ENCODE measurements around the gene PSMA1.
"Not testable (repeated sequence)": the region's sequence is repeated elsewhere in the genome, so short reads cannot be mapped to it uniquely, and the experiment has no call there.

The PSMA1 gene

DNA sequence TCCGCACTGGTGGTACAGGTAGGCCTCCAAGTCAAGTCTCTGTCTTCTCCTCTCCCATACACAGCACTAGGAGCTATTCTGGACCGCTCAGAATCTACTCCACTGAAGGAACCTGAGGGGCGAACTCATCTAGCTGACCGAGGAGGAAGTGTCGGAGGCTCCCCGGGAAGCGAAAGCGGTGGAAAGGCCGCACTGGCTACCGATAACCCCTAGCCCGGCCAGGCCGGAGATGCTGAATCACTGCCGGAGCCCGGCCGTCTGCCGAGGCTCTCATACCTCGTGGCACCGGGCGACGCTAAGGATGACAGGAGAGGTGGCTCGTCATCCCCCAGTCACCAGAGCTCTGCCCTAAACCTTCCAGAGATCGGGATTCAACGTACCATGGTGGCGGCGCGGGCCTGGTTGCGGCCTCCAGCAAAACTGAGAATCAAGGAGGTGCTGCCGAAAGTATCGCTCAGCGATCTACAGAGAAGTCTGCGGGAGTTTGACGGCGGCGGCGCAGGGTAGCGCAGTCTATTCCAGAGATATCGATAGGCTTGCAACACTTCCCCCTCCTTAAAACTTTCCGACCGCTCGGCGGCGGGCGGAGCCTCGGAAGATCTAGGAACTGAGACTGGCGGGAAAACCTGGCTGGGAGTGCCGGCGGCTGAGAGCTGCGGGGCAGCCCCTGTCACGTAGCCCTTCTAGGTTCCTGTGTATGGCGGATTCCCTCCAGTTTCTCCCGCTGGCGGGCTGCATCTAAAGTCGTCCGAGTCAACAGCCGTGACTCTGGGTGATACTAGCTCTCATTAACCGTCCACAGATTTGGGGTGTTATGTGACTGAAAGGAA, at the start of gene PSMA1:
Gene PSMA1 (minus strand): TSS at position 470 of the 830 bp plus-strand sequence. CDS start 87 bp downstream, at position 383.
- DNase-seq, result peak; percentile 96 to 97 (median 97)

DNA sequence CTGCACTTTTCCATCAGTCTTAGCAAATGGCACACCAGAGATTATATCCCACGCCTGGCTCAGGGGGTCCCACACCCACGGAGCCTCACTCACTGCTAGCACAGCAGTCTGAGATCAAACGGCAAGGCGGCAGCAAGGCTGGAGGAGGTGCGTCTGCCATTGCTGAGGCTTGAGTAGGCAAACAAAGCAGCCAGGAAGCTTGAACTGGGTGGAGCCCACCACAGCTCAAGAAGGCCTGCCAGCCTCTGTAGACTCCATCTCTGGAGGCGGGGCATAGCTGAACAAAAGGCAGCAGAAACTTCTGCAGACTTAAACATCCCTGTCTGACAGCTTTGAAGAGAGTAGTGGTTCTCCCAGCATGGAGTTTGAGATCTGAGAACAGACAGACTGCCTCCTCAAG, 49.3 kb upstream of the PSMA1 start:
- DNase-seq, result not testable (repeated sequence)

DNA sequence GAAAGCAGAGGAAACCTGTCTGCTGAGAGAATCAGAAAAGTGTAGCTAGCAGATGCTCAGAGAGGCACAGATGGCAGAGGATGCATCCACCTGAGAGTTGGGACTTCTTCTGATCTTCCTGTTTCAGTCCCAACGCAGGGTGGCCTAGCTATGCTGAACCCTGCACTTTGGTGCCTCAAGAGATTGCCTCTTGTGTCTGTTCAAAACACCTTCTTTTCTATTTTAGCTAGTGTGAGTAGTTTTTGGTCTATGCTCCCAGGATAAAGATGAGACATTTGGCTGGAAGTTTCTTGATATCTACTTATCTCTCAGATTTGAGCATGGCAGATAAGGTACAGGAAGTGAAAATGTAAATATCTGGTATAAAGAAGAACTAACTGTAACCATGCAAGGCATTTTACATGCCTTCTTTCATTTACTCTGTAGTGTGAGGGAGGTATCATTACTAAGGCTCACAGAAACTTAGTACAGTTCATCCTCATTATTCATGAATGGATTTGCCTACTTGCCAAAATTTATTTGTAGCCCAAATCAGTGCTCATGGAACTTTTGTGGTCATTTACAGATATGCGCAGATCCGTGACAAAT, 47.0 kb upstream of the PSMA1 start:
- no peak for DNase-seq

DNA sequence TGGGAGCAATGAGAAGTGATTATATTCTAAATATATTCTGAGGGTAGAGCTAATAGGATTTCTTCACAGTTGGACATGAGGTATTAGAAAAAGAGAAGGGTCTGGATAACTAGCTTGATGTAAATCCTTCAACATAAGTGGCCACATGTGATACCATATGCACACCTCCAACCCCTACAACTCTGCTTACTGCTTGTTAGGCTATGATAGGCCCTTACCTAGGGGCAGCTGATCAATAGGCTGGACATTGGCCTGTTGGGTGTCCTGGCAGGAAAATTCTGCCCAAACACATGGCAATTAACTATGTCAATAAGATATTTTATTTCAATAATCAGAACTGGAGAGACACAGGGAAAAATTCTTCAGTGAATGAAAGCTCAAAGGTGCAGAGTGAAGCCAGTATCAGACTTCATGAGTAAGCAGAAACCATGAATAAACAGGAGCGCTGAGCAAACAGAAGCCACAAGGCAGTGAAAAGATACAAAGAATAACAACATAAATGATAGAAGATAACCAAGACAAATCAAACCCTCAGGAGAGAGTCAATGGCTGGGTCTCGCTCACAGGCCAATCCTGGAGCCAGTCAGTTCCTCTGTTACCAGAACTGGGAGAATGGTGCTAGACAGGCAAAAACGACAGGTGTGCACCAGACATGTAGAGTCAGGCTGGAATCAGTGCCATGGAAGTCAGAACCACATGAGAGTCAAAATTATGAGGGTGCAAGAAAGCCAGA, 46.3 kb upstream of the PSMA1 start:
- DNase-seq, result peak in 1 of 3 experiments; percentile 22

DNA sequence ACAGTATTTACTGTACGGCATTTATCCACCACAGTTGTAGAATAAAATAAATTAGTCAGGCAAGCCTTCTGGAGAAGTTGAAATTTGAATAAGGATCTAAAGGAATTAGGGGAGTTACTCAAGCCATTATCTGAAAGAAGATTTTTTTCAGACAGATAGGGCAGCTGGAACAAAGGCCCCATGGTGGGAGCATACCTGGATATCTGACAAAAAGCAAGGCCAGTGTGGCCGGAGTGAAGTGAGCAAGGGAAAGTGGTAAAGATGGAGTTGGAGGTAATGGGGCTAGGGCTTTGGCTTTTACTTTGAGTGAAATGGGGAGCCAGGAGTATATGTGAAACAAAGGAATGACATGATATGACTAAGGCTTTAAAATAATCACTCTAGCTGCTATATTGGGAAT, 45.7 kb upstream of the PSMA1 start:
- DNase-seq, result no peak

DNA sequence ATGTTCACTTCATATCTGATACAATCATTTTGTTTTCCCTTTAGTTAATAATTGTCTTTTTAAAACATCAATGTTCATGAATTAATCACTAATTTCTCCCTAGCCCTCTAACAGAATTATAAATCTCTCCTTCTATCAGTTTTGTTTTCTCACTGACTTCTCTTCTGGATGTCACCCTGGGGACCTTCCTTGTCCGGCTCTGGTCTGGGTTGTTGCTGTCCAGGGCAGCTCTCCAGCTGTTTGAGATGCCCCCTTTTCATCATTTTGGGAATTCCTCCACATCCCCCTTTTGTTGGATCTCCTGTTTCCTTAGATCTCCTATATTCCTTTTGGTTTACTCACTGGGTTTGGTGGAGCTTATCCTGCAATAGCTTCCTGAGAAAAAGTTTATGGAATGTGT, 35.6 kb upstream of the PSMA1 start:
- DNase-seq, result no peak

DNA sequence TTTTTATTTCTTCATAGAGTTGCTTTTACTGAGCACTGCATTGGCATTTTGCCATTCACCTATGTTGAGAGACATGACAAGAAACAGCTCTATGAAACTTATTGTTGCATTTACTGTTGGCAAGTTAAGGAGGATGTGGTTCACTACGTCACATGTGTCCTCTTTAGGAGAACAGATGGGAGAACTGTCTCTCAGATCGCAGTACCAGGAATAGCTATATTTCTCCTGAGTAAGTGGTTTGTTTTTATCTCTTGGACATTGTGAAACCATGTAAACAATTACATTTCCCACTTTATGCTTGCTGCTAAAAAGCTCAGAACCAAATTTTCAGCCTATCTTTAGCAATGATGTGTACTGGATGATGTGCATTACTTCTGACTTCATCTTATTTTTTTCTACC, 34.8 kb upstream of the PSMA1 start:
- DNase-seq, result no peak

DNA sequence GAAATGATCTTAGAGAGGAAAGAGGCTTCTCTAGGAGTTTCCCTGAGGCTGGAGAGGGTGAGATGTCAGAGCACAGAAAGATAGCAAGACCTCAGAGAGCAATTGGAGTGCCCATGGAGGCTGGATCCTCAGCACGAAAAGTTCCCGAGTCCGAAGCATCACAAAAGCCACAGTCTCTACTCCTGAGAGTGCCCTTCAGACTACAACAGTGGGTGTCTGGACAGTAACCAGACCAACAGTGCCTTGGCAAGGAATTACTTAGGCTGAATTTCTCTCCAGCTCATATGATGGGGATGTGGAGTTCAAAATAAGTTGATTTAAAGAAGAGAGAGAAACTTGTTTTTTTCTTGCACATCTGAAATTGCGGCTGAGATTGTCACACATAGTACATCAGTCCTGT, 31.9 kb upstream of the PSMA1 start:
- DNase-seq, result no peak

DNA sequence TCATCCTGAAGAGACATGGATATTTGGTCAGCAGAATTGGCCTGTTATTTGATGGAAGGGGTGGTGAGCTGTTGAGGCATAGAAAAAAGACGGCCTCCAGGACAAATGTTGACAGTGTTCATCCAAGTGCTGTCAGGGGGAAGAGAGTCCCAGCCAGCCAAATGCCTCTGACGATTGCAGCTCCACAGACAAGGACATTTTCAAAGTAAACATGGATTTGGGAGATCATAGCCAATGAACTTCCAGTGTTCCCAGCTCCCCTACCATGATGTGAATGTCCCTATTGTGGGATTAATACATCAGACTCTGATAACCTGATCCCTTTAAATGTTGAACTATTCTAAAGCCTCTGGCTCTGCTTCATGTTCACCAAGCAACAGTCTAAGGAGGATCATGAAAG, 31.2 kb upstream of the PSMA1 start:
- no peak for DNase-seq

DNA sequence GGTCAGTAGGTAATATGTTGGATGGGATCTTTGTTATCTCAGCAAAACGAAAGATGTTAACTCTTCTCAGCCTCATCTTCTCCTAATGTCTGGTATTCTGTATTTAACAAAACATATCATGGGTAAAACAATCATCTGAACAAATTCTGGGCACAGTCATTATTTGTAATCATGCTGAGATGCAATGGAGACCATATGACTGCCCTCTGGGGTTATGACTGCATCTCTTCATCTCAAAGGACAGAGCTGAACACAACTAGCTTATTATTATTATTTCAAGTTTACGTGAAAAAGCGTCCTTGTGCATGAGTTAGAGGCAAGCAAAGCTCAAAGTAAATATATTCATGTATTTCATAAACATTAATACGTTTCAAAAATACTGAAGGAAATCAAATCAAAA, 29.7 kb upstream of the PSMA1 start:
- no peak for DNase-seq

DNA sequence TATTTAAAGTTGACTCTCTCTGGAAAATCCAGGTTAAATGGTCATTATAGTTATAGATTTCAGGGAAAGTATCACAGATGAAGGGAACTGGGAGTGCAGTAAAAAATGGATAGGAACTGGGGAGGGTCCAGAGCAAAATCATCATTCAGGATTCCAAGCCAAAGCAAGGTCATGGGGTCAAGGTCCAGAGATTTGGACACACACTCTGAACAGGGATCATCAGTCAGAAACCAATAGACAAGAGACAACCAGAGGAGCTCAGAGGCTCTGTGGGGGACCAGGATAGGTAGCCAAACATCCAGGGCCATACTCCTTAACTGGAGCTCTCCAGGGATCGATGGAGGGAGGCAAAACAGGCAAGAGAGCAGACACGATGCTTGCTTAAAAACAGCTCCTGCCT, 27.3 kb upstream of the PSMA1 start:
- DNase-seq, result no peak

DNA sequence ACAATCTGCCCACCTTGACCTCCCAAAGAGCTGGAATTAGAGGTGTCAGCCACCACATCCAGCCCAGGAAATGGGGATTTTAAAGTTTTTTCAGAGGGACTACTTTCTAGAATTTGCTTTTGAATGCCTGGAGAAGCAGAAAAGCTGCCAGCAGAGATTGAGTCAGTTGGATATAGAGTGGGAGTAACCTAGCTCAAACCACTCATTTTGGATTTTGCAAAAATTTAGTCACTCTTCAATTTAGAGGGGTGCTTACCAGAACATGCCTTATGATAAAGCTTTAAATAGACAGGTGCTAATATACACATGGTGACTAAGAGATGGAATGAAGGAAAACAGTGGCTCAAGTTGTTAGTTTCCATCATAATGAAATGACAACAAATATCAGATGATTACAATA, 26.5 kb upstream of the PSMA1 start:
- DNase-seq, result no peak

DNA sequence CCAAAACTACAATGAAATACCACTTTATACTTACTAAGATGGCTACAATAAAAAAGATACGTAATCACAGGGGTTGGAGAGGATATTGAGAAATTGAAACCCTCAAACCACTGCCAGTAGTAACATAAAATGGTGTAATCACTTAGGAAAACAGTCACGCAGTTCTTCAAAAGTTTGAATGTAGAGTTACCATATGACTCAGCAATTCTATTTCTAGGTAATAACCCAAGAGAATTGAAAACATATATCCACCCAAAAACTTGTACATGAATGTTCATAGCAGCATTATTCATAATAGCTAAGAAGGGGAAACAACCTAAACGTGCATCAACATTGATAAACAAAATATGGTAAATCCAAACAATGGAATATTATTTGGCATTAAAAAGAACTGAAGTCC, 24.4 kb upstream of the PSMA1 start:
- no peak for DNase-seq

DNA sequence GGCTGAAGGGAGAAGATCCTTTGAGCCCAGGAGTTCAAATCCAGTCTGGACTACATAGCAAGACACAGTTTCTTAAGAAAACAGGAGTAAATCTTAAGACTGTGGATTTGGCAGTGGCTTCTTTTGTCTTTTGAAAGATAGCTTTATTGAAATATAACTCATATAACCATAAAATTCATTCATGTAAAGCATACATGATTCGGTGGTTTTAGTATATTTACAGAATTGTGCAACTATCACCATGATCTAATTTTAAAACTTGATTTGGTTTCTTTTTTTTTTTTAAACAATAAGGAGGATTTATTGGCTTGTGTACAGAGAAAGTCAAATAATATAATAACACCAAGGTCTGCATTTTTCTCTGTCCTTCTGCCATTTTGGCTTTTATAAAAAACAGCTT, 23.1 kb upstream of the PSMA1 start:
- DNase-seq, result no peak

DNA sequence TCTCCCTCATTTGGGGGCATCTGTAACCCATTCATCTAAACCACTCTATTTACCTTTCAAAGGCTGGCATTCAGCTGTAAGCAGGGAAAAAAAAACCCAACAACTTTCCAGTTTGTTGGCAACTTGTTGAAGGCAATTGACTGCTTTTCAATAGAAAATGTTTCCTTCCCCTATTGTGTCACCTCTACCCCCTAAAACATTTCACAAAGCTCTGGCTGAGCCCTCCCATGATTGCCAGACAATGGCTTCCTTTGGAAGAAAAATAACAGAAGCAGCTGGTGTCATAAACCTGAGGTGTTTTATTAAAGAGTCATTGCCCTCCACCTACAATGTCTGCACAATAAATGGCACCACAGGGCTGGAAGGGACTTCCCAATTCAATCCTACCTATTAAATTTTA, 22.1 kb upstream of the PSMA1 start:
- peak in 2 of 3 experiments; percentile 27 to 75 for DNase-seq

DNA sequence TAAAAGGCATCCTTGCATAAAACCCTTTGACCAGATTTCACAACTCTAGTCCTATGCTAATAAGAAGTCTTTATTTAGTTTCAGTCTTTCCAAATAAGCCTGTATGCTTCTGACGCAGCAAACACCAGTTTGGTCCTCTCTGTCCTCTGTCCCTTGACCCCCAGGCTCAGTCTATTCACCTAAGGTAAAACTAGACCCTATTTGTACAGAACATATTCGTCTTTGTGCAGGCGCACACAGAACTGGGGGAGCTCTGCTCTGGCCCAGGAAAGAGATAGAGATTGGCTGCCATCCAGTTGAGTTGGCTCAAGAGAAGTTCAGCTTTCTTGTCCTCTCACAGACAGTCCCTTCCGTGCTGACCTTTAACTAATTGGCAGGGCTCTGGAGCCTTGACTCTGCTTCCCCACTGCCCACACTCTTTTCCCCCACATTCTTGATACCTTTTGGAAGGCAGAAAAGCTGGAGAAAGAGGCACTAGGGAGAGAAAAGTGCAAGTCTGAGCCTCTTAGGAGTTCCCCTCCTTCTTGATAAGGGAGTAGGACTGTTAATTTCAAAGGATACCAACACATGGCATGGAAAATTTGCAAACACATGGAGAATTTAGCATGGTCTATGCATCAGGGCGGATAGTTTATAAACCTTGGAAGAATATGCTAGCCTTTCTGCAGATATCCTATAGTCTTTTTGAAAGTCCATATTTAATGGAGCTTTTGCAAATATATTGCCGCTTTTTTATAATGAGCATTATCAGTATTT, 21.2 kb upstream of the PSMA1 start:
- no peak for DNase-seq

DNA sequence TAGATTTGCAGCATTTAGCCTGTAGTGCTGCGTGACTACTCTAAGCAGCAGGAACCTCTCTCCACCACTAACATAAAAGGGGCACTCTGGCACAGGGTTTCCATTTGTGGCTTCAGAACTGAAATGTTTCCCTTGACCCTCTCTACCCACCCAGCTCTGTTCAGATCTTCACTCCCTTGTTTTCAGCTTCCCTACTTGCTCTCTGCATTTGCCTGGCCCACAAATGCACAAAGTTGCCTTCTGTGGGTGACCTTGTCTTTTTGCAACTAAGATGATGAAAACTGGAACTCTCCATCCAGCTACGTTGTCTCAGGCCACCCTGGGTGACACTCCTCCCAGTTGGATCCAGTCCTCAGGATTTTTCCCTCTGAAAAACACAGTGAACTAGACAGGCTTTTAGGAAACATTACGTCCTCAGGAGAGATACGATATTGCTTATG, 19.8 kb upstream of the PSMA1 start:
- DNase-seq, result no peak

DNA sequence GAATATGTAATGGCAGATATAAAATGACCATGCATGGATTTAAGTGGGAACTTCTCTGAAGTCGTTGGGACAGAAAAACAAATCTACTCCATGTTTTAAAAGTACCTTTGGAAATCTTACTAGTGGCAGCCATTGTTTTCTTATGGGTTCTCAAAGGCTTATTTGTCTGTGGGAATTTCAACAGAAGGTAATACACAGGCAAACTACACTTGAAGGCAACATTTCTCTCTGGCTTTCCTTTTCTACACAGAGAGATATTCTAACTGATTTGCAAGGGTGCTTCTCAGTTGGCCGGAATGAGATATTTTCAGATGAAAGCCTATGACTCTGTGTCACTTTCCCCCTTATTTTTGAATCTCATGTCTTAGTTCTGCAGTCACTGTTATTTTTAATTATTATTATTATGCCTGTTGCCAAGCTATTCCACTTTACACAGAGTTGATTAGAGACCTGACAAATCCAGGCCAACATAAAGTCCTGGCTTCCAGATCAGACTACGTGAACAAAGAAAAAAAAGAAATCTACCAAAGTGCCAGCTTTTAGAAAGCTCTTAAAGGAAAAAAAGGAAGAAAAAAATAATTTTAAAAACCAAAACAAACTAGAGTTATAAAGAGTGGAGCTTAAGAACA, 18.9 kb upstream of the PSMA1 start:
- DNase-seq, result no peak

DNA sequence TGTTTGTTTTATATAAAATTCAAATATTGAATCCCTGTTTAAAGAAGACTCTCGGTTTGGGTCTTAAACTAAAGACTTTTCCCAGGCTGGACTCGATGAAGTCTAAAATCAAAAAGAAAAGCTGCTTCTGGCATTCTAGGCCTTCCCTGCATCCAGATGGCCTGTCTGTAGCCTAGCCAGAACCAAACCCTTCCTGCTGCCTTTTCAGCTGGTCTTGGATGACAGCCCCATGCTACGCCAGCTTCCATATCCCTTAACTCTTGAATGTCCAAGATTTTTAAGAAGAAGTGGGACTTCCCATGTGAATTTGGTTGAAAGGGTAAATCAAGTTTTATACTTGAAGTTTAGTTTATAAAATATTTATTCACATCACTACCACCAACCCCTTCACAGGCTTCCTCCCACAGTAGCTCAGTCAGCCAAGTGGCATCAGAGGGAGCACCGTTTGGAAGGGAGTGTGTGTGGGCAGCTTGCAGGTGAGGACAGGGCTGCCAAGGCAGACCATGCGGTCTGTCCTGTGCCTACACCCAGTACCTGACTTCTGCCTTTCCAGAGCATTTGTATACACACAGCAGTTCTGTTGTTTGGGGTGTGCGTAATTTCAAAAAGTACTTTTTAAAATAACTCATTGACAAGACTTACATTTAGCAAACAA, 18.2 kb upstream of the PSMA1 start:
- no peak for DNase-seq

DNA sequence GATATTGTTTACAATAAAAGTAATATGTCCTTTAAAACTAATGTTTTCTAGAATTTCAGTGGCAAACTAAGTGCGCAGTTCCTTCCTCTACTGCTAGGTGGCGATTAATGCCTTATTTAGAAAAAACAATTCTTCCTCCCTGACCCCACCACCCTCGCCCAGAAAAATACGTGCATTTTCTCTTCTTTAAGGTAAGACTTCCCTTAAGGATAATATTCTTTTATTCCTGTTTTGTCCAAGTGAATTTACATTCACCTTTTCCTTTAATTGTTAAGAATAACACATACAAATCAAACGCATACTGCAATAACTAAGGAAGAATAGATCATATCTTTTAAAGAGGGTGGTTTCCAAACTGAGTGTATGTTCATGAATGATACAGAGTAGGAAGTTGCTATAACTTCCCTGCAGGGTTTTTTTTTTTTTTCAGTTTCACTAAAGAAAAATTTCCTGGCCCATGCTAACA, 17.0 kb upstream of the PSMA1 start:
- peak; percentile 14 to 66 (median 38) for DNase-seq

DNA sequence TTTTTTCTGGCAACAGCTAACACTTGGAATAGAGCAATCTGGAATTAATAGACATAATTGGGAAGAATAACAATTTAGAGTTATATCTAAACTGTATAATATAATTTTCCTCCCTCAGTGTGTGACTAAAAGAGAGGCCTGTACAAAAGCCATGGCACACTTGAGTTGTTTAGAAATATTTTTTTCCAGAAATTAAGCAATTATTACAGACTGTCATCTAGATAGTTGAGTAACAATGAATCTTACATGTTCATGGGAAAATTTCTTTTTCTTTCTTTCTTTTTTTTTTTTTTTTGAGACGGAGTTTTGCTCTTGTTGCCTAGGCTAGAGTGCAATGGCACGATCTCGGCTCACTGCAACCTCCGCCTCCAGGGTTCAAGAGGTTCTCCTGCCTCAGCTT, 15.0 kb upstream of the PSMA1 start:
- DNase-seq, result not testable (repeated sequence)

DNA sequence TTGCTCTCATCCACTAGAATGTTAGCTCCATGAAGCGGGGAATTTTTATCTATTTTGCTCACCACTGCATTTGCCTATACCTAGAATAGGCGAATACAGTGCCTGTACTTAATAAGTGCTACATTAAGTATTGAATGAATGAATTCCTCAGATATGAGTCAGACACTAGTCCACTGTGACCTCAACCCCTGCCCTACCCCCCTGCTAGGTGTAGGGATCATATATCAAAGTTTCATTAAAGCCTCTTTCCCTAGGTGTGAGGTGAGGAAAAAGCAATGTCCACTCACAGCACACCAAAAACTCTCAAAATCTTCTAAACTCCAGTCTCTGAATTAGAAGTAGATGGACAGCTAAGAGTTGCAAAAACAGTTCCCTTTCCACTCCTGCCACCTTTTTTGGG, 9.8 kb upstream of the PSMA1 start:
- no peak for DNase-seq
